ENCODE data around the gene RAP1GAP. TPM values are rescaled to one million over a fixed set of nuclear protein-coding genes. Genes with fewer than 3 reads are reported as not detected.

RAP1GAP gene
- total RNA-seq, 1 donor from 2014 or later, result 7.4 TPM

DNA sequence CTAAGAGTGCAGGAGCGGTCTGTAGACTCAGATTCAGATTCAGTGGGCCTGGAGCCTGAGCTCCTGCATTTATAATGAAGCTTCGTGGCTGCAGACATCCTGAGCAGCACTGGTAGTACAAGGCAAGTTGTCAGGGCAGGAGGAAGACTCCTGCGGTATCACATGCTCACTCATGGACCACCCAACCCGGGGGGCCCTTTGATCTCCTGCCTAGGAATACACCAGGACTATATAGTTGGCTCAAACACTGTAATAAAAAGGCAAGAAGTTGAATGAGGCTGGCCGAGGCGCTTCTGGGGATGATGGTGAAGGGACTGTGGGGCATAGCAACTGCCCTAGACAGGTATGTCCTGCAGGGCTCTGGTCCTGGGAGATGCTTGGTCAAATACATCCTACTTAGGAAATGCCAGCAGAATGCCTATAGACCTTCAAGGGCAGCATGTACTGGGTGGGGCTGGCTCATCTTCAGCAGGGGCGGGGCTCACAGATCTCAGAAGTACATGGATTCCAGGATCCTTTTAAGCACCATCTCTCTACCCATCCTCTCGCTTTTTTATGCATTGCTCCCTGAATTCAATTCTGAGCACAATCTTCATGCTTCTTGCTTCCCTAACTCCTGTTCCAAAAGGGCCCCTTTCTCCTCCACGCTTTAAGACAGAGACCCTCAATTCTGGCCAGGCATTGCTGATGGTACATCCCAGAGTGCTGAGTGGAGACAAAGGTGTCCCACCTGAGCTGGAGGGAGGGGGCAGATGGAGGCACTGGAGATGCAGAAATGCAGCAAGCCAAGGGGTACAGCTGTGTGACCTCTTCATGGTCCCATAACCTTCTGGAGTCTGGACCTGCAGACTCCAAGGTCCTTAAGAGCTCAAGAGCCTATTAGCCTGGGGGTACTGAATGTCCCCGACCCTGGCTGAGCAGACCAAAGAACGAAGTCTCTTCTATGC is 2.1 kb upstream of the RAP1GAP start:
- no peaks in the 10 kb centered on the region for H3K9me3 Mint-ChIP-seq
- peaks cover 21% of the 10 kb centered on the region for H3K4me1 Mint-ChIP-seq
- no peak overlapping the region for H3K27ac Mint-ChIP-seq (ENCODE audit: unreplicated experiment)
- H3K4me3 Mint-ChIP-seq, result peak overlapping the region; percentile 67
- TF ChIP-seq, protein P1, sequence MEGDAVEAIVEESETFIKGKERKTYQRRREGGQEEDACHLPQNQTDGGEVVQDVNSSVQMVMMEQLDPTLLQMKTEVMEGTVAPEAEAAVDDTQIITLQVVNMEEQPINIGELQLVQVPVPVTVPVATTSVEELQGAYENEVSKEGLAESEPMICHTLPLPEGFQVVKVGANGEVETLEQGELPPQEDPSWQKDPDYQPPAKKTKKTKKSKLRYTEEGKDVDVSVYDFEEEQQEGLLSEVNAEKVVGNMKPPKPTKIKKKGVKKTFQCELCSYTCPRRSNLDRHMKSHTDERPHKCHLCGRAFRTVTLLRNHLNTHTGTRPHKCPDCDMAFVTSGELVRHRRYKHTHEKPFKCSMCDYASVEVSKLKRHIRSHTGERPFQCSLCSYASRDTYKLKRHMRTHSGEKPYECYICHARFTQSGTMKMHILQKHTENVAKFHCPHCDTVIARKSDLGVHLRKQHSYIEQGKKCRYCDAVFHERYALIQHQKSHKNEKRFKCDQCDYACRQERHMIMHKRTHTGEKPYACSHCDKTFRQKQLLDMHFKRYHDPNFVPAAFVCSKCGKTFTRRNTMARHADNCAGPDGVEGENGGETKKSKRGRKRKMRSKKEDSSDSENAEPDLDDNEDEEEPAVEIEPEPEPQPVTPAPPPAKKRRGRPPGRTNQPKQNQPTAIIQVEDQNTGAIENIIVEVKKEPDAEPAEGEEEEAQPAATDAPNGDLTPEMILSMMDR (conservative IDR thresholded peaks at IDR 0.05), result no peak
- peaks cover 39% of the 10 kb centered on the region for H3K27me3 Mint-ChIP-seq (ENCODE audit: low read depth)
- no peaks in the 10 kb centered on the region for H3K36me3 Mint-ChIP-seq (ENCODE audit: low read depth)
- no peak for DNase-seq (ENCODE audit: low read depth, low spot score)

DNA sequence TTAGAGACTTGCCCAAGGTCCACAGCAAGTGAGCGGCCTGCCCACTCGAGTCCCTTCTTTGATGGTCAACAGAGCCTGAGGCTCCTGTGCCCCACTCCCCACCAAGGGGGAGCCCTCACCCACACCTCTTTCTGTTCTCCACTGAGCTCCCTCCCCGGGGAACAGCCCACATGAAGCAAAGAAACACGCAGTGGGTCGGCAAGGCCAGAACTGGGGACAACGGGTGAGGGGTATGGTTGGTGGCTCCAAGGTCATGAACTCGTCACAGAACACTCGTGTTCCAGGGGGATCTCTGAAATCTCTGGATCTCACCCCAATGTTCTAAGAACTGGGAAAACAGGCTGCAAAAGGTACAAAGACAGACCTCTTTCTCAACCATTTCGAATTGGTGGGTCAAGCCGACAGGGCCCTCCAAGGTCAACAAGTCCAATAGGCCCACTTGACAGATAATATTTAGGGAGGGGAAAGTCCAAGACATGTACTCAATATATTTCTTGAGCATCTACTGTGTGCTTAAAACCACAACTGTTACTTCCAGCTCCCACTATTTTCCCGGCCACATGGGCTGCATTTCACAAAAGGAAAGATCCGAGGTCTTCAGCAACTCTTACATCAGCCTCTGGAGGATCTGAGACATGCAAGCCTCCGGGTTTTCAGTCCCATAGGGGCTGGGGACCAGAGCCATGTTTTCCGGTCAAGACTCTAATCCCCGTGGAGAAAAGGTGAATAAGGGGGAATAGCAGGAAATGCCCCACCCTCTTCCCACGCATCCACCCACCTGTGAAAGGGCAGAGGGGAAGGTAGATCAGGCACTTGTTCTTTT is 1.1 kb upstream of the RAP1GAP start:
- Mint-ChIP-seq H3K27ac (ENCODE audit: unreplicated experiment) (no peak overlapping the region), H3K9me3 (no peaks in the 10 kb centered on the region)
- DNase-seq (ENCODE audit: low read depth, low spot score), result no peak

GRCh38 chr1:21668951-21669257 is 253 bp downstream of the RAP1GAP start:
- no peak overlapping the region for H3K4me3 Mint-ChIP-seq
- peaks cover 45% of the 10 kb centered on the region for H3K27me3 Mint-ChIP-seq (ENCODE audit: low read depth)
- no peak for DNase-seq (ENCODE audit: low read depth, low spot score)
- TF ChIP-seq, protein P1 (conservative IDR thresholded peaks at IDR 0.05), result no peak
- no peak overlapping the region for H3K27ac Mint-ChIP-seq (ENCODE audit: unreplicated experiment)
- H3K4me1 Mint-ChIP-seq, result peaks cover 21% of the 10 kb centered on the region
- no peaks in the 10 kb centered on the region for H3K36me3 Mint-ChIP-seq (ENCODE audit: low read depth)
- no peaks in the 10 kb centered on the region for H3K9me3 Mint-ChIP-seq

More for the DNA sequence above, 1.1 kb upstream of the RAP1GAP start:
- peak overlapping the region; percentile 67 for H3K4me3 Mint-ChIP-seq
- TF ChIP-seq, protein P1 (conservative IDR thresholded peaks at IDR 0.05), result no peak
- H3K27me3 Mint-ChIP-seq (ENCODE audit: low read depth), result peaks cover 39% of the 10 kb centered on the region
- H3K36me3 Mint-ChIP-seq (ENCODE audit: low read depth), result no peaks in the 10 kb centered on the region
- H3K4me1 Mint-ChIP-seq, result peaks cover 21% of the 10 kb centered on the region

GRCh38 chr1:21668232-21668950 is 766 bp downstream of the RAP1GAP start:
- peak overlapping the region; percentile 76 for H3K4me3 Mint-ChIP-seq
- H3K4me1 Mint-ChIP-seq, result peaks cover 16% of the 10 kb centered on the region
- no peaks in the 10 kb centered on the region for H3K36me3 Mint-ChIP-seq (ENCODE audit: low read depth)
- TF ChIP-seq, protein P1 (conservative IDR thresholded peaks at IDR 0.05), result no peak
- DNase-seq (ENCODE audit: low read depth, low spot score), result no peak
- peaks cover 46% of the 10 kb centered on the region for H3K27me3 Mint-ChIP-seq (ENCODE audit: low read depth)
- no peaks in the 10 kb centered on the region for H3K9me3 Mint-ChIP-seq
- no peak overlapping the region for H3K27ac Mint-ChIP-seq (ENCODE audit: unreplicated experiment)

All from neural crest cell (in vitro differentiated cells).